HepG2 (cell line): ENCODE data around the gene PCP4.

Experiments
- AKNA ChIP-seq: sonication (generic); formaldehyde crosslinking; IDR thresholded peaks from 2 replicates; pipeline ENCODE4 v1.4.0; 2020; ENCODE audit warnings: missing genetic modification reagents, borderline replicate concordance
- CTCF ChIP-seq: sonication (generic); formaldehyde crosslinking; IDR thresholded peaks from 2 replicates; pipeline ENCODE4 v1.5.0; 2020; ENCODE audit warnings: mild to moderate bottlenecking, missing genetic modification reagents, moderate library complexity
- DBP ChIP-seq: sonication (generic); formaldehyde crosslinking; IDR thresholded peaks from 2 replicates; pipeline ENCODE4 v1.4.0; 2020; ENCODE audit warnings: missing genetic modification reagents; ENCODE audit errors: not compliant biosample characterization
- EZH2 ChIP-seq: conservative IDR thresholded peaks from 2 replicates; pipeline ENCODE4 v1.6.1; 2012; ENCODE audit warnings: mild to moderate bottlenecking, low read depth, low read length, moderate library complexity
- FOXM1 ChIP-seq: sonication (generic); formaldehyde crosslinking; IDR thresholded peaks from 2 replicates; pipeline ENCODE4 v1.5.0; 2020; ENCODE audit warnings: missing genetic modification reagents
- HCFC1 ChIP-seq: fragments of 150-350 bp; IDR thresholded peaks from 2 replicates; pipeline ENCODE4 v1.6.1; 2014; ENCODE audit warnings: low read depth, low read length
- NR2F2 ChIP-seq: IDR thresholded peaks from 2 replicates; pipeline ENCODE4 v1.6.1; 2012; ENCODE audit warnings: low read depth, inconsistent platforms, borderline replicate concordance
- POLR2A ChIP-seq, 2 experiments: IDR thresholded peaks; 2 replicates each; pipeline ENCODE4 v1.6.1; 2011; ENCODE audit warnings: low read depth in 2 of 2, low read length in 2 of 2, mild to moderate bottlenecking in 1 of 2, moderate library complexity in 1 of 2; ENCODE audit not compliant: insufficient read depth in 1 of 2
- POLR2AphosphoS5 ChIP-seq: IDR thresholded peaks from 2 replicates; pipeline ENCODE4 v1.6.1; 2012; ENCODE audit warnings: low read depth, low read length
- RFX5 ChIP-seq: IDR thresholded peaks from 2 replicates; pipeline ENCODE4 v1.6.1; 2011; ENCODE audit warnings: low read depth, low read length, improper control_type of control experiment
- SYNCRIP ChIP-seq: fragments of 200-400 bp; formaldehyde crosslinking; IDR thresholded peaks from 2 replicates; pipeline ENCODE4 v1.6.1; 2018; ENCODE audit warnings: mild to moderate bottlenecking, low read depth, low read length; ENCODE audit not compliant: insufficient read depth
- ZBTB43 ChIP-seq: sonication (generic); formaldehyde crosslinking; conservative IDR thresholded peaks from 2 replicates; pipeline ENCODE4 v1.4.0; 2020; ENCODE audit warnings: missing genetic modification reagents
- ZNF225 ChIP-seq: sonication (generic); formaldehyde crosslinking; IDR thresholded peaks from 2 replicates; pipeline ENCODE4 v1.4.0; 2020; ENCODE audit warnings: mild to moderate bottlenecking, missing genetic modification reagents

GRCh38 chr21:39850333-39850732 is 16.9 kb upstream of the PCP4 start:
- TF ChIP-seq POLR2A (IDR thresholded peaks at IDR 0.05; ENCODE audit: insufficient read depth in 1 of 2, low read depth in 2 of 2, low read length in 2 of 2) (no peak), CTCF (CRISPR knock-in tag) (no peak), EZH2 (no peak), SYNCRIP (no peak), ZNF225 (no peak), RFX5 (no peak), HCFC1 (no peak), ZBTB43 (CRISPR knock-in tag) (no peak), FOXM1 (CRISPR knock-in tag) (no peak), AKNA (CRISPR knock-in tag) (no peak), DBP (CRISPR knock-in tag) (no peak), NR2F2 (no peak), POLR2AphosphoS5 (no peak)
